HG03103 (cell line): ENCODE data around the gene OLFML2B.

Experiments used
- ATAC-seq: cut with Tn5 transposase; IDR thresholded peaks from one replicate; pipeline ENCODE4 v1.9.1; 2021; ENCODE audit warnings: low read depth; ENCODE audit not compliant: unreplicated experiment

Gene OLFML2B

DNA sequence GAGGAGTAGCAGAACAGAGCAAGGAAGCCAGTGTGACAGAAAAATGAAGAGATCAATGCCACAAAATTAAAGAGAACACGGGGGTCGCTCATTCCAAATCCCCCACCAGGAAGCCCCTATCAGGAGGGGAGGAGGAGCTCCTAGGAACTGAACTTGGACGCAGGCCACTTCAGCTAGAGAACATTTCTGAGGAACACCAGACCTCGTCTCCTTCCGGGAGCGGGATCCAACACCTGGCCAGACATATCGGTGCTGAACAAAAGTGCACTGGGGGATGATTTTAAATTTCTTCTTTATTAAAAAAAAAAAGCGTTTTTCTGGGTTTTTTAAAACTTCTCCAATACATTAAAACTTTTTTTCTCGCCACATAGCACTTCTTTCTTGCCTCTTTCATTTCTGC lies 40.8 kb downstream of the OLFML2B start:
- no peak for ATAC-seq

DNA sequence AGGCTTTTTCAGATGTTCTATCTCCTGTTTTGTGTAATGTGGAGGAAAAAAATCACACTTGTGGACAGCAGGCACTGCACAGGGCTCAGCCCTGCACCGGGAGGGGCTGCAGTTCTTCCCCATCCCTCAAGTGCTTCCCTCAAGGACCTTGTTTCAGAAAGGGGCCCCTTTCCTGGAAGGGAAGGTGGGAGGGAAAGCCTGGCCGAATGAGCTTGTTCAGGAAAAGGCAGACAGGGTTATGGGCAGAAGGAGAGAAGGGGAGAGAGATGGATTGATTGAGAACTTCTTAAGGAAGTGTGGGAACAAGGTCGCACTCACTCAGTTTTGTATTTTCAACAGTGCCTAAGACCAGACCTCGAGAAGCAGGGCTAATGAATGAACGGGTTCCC lies 41.2 kb downstream of the OLFML2B start:
- no peak for ATAC-seq

DNA sequence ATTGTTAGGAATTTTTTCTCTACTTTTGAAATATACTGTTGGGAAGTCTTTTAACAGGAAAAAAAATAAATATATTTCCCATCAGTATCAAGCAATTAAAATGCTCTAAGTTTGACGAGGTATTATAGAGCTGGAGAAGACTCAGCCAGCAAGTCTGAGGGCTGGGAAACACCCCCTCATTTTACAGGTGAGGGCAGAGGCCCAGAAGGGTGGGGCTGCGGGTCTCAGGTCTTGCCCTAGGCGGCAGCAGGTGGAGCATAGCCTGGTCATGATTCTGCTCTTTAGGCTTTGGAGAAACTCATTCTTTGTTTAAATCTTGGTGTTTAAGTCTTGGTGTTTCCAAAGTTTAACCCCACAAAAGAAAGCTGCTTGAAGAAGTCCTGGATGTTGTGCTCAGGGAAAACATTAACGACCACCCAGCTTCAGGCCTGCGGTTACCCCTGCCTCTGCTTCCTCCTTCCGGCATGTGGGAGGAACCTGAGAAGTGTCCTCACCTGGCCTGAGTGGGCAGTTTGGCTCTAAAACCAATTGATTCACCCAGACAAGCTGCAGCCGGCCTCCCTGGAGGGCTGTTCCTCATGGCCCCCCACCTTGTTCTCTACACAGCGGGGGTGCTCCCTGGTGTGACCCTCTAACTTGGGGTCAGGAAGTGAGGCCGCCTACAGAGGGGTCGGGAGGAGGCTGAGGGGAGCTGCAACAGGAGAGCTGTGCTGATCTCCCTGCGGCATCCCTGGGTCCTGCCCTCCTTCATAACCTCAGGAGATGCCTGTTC lies 41.7 kb downstream of the OLFML2B start:
- ATAC-seq, result no peak

DNA sequence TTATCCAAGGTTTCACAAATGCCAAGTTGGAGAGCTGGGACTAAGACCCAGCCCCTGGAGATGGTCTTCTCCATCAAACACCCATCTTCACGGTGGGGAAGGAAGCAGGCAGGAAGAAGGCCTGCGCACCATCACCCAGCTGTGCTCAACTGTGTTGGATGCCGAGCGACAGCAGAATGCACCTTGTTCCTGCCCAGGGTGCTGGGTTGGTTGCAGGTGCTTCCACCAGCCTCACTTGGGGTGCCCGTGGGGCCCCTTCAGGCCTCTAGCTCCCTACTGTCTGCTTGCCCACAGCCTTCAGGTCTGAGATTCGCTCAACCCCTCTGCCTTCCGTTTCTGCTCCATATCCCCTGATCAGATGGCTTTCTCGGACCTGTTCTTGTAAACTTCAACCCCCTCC lies 42.5 kb downstream of the OLFML2B start:
- ATAC-seq, result no peak

DNA sequence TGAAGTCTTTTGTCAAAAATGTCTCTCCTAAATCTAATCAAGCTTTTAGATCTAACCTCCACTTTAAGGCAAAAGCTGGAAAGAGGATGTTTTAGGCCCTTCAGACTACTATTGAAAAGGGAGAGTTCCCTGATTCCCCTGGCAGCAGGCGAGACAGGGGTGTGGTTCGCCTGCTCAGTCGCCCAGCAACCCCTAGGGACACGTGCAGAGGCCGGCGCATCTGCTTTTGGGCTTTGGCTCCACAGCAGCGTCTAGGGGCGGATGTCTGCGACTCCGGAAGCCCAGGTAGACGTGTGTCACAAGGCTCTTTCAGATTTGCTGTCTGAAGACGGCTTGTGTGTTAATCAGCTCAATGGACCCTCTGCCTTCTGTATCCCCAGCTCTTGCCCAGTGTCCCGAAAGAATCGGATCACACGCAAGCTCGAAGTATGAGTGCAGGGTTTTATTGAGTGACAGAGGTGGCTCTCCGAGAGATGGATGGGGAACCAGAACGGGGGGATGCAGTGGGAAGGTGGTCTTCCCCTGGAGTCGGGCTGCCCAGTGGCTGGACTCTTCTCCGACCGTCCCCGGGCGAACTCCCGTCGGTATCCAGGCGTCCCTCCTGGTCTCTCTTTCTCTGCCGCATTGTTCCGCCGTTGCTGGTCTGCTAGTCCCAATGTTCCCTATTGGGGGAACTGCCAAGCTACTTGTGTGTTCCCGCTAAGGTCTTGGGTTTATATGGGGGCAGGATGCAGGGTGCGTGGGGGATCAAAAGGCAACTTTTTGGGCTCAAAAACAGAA lies 45.5 kb downstream of the OLFML2B start:
- ATAC-seq, result no peak

DNA sequence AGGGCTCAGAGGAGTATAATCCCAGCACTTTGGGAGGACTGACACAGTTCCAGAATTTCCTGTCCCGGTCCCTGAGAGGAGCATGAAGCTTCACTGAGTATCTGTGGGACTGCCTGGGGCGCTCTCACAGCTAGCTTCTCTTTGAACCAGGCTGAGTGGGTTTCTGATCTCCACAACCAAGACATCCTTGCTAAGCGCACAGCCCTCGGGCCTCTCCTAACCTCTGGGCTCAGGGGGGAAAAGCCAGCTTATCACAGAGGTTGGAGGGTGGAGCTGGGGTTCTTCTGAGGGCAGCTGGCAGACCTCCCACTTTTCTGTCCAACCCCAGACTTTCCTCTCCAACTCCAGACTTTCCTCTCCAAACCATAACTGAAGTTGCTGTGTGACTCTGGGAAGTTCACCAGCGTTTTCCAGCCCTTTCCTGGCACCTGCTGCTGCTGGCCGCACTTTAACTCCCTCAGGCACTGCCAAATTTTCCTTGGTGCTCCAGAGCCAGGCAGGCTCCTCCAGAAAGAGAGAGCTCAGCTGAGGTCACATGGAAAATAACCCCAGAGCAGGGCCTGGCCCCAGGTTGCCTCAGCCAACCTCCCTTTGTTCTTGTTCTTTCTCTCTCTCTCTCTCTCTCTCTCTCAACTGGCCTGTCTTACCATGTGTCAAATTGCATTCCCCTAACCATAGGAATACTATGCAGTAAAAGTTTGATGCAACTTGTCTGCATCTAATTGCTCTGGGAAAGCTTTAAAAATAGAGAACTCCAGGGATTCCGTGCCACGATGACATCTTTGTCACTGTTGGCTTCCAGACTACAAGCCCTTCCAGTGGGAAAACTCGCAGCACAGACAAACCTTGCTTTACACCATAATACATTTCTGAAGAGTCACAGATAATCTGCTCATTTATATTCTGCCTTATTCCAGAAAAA lies 49.5 kb downstream of the OLFML2B start:
- no peak for ATAC-seq

DNA sequence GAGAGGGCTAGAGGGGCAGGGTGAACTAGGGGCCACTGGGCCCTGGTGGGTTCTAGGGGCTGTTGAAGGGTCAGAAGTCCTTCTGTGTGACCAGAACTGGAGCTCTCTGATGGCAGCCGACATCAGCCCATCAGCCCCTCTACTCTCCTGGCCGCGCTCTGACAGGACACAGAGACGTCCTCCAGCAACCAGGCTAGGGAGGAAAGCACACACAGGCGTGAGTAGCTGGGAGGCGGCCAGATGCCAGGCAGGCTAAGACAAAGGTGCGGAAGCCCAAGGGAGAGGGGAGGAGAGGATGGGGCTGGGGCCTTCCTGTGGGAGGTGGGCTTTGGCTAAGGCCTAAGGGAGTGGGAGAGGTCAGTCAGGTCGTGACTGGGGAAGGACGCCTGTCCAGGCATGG lies 50.8 kb downstream of the OLFML2B start:
- no peak for ATAC-seq

DNA sequence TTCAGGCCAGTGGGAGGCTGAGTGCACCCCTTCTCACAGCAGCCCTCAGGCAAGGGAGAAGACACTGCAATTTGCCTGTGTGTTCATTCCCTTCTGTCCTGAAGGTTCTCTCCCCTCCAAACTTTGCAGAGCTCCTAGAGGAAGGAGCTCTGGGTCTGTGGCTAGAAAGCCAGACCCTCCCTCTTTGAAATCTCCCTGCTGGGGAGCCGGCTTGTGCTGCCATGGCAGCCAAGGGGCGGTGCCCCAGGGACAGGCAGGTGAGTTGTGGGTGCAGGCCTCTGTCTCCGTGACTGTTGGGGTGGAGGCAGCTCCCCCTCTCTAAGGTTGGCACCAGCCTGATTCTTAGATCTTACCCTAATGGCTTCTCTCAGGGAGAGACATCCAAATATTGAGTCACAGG lies 53.0 kb downstream of the OLFML2B start:
- no peak for ATAC-seq

DNA sequence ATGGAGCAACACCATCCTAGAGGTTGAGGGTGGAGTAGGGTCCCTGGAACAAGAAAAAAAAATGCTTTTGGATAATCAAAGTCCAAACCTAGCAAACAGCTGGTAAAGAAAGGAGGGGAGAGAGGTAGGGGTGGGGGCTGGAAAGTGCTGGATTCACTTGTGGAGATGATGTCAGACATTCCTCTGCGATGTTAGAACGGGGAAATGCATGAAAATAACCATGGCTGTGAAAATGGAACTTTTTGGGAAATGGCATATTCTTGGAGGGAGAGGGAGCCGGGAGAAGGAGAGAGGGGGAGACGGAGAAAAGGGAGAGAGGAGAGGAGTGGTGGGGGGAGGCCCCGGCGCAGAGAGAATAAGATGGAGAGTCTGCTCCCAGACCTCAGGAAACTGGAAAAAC lies 53.6 kb downstream of the OLFML2B start:
- ATAC-seq, result no peak

DNA sequence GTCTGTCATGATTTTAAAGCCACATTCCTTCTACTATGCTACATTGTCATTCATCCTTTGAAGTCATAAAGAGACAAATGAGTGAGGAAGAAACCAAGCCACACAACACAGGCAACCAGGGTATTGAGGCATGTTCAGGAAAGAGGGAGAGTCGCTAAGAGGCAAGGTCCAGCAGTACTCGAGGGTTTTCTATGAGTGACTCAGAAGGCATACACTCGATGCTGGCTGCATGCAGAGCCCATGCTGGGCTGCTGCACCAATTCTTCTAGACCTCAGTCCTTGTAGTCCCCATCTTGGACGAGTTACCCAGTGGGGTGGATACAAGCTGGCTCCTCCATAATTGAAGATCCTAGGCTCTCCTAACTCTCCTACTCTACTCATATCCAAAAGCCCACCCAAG lies 57.6 kb downstream of the OLFML2B start:
- no peak for ATAC-seq

DNA sequence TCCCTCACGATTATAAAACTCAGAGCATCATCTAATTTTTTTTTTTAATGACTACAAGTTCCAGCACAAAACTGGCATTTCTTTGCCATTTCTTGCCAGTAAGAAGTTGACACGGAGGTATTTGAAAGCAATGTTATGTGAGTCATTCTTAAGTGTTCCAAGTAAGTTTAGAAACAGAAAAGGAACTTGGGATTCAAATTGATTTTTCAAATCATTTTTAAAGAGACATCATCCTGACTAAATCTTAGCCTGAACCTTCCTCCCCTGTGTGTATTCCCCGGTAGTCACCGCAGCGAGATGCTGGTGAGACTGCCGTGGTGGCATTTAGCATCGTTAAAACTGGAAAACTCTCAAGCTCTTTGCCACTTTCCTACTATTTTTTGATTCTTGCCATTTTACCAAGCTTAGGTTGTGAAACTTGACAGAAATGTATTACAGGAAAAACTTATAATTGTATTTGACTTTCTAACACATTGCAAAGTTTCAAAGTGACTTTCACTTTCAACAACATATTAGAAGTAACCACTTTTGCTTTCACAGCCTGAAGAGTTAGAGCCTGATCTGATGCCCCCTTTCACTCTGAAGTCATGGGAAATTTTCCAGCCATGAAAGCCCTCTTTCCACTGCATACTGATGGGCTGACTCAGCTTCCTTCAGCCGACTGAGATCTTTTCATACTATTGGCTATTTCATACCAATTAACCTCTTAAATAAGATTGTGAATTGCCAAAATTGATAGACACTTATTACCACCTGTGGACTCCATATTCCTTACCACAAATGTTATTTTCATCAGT lies 61.4 kb downstream of the OLFML2B start:
- peak; percentile 74 for ATAC-seq

DNA sequence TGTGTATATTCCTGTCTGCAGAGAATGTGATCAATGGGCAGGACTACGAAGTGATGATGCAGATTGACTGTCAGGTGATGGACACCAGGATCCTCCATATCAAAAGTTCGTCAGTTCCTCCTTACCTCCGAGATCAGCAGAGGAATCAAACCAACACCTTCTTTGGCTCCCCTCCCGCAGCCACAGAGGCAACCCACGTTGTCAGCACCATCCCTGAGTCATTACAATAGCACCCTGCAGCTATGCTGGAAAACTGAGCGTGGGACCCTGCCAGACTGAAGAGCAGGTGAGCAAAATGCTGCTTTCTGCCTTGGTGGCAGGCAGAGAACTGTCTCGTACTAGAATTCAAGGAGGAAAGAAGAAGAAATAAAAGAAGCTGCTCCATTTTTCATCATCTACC lies 65.2 kb downstream of the OLFML2B start:
- ATAC-seq, result no peak

DNA sequence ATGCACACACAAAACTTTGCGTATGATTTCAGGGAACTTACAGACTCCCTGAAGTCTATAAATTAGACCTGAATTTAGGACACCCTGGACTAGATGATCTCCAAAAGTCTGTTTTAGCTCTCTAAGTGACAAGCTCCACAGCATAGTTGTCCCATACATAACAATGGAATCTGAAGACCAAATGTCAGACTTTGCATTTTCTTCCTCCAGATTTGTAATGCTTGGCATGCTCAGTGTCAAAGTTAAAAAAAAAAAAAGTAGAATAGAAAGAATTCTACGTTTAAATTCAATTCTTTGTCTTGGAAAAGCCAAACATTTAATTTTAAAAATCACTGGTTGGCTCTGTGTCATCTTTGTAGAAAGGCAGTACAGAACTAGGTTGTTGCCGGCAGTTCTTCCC lies 66.7 kb downstream of the OLFML2B start:
- ATAC-seq, result no peak

DNA sequence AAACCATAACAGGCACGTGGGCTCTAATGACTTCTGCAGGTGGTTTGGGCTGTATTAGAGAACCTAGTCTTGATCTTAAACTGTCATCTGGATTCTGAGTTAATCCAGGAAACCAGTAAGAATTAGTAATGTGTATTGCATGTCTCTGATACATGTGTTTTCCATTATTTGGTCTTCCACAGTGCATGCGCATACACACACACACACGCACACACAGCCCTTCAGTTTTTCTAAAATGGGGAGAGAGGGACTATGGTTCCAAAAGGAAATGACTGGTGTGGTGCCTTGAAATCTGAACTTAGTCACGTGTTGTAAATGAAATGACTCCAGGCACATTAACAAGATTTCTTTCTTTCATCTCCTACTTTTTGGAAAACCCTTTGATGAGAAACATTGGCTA lies 67.6 kb downstream of the OLFML2B start:
- no peak for ATAC-seq

DNA sequence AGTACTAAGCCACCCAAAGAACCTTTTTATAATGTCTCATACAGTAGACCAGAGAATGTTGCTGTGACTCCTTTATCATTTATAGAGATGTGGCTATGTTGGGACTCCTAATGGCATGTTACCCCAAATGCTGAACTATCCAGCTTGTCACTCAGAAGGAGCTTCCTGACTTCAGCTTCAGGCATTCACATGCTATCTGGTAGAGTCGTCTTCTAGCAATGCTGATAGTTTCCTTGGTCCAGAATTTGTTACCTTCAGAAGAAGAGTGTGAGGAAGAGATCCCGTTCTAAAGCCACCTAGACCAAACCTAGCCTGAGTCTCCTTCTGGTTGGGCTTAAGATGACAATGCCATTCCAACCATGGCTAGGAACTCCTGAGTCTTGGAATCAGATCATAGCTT lies 68.1 kb downstream of the OLFML2B start:
- no peak for ATAC-seq

DNA sequence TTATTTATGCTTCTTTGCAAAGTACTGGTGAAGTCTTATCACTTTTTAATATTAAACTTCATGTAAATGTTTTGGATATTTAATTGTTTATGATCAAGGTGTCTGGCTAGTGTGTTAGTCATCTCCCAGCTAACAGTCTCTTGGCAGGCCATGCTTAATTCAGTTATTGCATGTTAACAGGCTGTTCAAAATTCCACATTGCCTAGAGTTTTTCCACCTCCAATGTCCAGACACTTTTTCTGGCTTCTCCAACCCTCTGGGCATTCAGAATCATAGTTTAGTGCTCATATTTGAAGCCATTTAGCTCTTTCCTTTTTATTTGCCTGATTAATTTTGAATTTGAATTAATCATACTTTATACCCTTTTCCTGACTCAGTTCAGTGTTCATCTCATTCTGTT lies 69.2 kb downstream of the OLFML2B start:
- no peak for ATAC-seq

DNA sequence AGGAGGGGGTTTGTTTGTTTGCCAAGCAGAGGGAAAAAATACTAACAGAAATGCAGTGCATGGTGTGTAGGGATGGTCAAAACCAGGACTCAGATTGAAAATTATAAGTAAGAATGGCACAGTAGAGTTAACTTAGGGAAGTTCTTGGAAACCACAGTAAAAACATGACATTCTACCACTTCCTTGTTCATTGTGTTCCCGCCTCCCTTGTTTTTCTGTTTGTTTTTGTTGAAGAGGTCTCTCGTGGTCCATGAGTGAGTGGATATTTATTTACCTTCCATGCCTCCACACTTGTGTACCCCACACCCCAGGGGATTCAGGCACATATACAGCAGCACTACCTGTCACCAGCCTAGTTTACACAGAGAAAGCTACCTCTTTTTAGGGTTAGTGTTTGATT lies 69.6 kb downstream of the OLFML2B start:
- ATAC-seq, result no peak

DNA sequence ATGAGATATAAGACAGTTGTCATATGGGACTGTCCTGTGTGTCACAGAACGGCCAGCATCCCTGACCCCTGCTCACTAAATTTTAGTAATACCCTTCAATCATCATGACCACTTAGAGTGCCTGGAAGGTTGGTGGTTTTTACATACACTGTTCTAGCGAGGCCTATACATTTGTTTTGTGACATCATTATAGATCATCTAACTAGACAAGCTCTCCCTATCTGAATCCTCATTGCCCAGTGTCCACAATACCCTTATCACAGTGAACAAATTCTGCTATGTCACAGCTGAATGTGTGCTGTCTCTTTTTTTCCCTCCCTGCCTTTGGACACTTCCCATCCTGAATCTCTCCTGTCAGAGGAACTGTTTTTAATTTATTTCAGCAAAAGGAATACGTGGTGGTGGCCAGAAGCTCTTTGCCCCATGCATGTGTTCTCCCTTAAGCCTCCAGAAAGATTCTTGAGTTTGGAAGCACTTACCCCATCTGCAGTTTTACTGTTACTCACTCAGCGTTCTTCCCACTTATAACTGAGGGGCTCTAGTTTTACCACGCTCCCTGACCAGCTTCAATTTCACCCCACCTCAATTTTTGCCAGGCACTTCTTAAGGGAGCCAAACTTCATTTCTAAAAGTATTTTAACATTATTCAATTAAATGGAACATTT lies 70.3 kb downstream of the OLFML2B start:
- ATAC-seq, result no peak

DNA sequence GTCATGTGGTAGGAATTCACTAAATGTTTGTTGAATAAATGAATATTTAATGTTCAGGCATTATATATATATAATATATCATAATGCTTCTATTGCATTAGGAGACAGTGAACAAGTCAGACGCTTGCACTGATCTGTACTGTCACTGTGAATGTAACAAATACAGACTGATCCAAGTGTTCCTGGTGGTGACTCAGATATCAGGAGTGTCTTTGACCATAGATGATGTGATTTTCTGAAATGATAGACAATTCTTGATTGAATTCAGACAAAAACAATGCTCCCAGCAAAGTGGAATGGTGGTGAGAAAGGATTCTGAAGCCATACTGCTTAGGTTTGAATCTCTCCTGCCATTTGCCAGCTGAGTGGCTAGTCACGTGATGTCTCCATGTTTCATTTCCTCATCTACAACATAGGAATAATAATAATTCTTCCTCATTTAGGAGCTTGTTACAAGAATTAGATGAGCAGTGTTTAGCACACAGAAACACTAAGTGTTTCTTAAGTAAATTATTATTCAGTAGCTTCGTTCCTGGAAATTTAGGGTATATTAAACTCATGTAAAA lies 71.0 kb downstream of the OLFML2B start:
- no peak for ATAC-seq

DNA sequence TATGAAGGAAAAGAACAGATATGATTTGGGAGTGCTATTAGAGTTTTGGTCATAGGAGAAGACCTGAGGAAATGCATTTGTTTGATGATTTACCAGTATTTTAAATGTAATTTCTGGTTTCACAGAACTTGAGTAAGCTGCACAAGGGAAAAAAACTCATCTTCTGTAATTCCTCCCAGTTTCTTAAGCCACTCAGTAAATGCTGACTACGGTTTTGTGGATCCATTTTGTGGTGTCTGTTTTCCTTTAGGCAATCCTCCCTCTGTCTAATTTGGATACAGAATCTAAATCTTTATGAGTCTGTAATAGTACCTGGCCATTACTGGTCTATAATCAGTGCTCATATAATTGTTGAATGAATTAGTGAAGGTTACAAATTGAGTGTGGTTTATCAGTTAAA lies 72.0 kb downstream of the OLFML2B start:
- ATAC-seq, result no peak
